A172 (cell line): ENCODE results near the gene GMPR2. TPM values are rescaled to one million over a fixed set of nuclear protein-coding genes. Genes with fewer than 3 reads are reported as not detected.

Source experiments
- DNase-seq: peaks from one replicate; pipeline ENCODE4 v3.0.0-alpha.2; 2015; ENCODE audit warnings: low spot score
- total RNA-seq: library from RNA; depleted of rRNA; stranded (reverse); fragments of >200 nt; shearing (Covaris generic); gene quantifications from 2 replicates; pipeline ENCODE4 v1.2.3, GENCODE V29; 2014; rRNA removed

Gene GMPR2
- total RNA-seq, 1 experiment from 2014 or later, result 52.7 TPM

DNA sequence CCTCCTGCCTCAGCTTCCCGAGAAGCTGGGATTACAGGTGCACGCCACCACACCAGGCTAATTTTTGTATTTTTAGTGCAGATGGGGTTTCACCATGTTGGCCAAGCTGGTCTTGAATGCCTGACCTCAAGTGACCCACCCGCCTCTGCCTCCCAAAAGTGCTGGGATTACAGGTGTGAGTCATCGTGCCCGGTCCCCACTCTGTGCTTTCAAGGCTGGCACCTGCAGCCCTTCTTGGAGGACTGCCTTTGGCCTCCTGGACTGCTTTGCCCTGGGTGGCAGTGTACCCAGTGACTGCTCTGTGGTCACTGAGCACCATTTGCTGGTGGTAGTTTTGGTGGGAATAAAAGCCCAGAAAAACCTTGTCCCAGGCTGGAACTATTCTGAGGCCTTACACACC is 54.3 kb downstream of the GMPR2 start:
- DNase-seq, result no peak

Other genes starting within 250 kb of the GMPR2 start
- 6.9 TPM in 2 replicates for gene DHRS4L2, start 244.0 kb upstream of the GMPR2 start, total RNA-seq
- 0.02 and 0.05 TPM in 2 replicates for gene CARMIL3, start 180.9 kb upstream of the GMPR2 start, total RNA-seq
- not detected in 2 replicates for gene CPNE6, start 161.4 kb upstream of the GMPR2 start, total RNA-seq
- gene PCK2, start 138.6 kb upstream of the GMPR2 start, total RNA-seq, result 2.0 and 4.4 TPM in 2 replicates
- gene DCAF11, start 118.2 kb upstream of the GMPR2 start, total RNA-seq, result 32.4 and 63.4 TPM in 2 replicates
- gene NRL, start 118.0 kb upstream of the GMPR2 start, total RNA-seq, result 0.72 TPM in 1 of 2 replicates, not detected in the other
- not detected in 2 replicates for gene FITM1, start 102.3 kb upstream of the GMPR2 start, total RNA-seq
- gene PSME1, start 96.7 kb upstream of the GMPR2 start, total RNA-seq, result 163 TPM in 2 replicates
- gene EMC9, start 91.3 kb upstream of the GMPR2 start, total RNA-seq, result 11.3 and 15.2 TPM in 2 replicates
- 102 and 126 TPM in 2 replicates for gene PSME2, start 86.3 kb upstream of the GMPR2 start, total RNA-seq
- 30.6 and 32.1 TPM in 2 replicates for gene RNF31, start 85.4 kb upstream of the GMPR2 start, total RNA-seq
- 20.8 and 24.9 TPM in 2 replicates for gene IRF9, start 71.7 kb upstream of the GMPR2 start, total RNA-seq
- 0.91 TPM in 1 of 2 replicates, not detected in the other for gene REC8, start 60.8 kb upstream of the GMPR2 start, total RNA-seq
- gene IPO4, start 44.1 kb upstream of the GMPR2 start, total RNA-seq, result 49.5 and 53.2 TPM in 2 replicates
- 45.3 and 50.8 TPM in 2 replicates for gene TM9SF1, start 37.5 kb upstream of the GMPR2 start, total RNA-seq
- not detected in 2 replicates for gene TSSK4, start 27.2 kb upstream of the GMPR2 start, total RNA-seq
- 19.8 and 38.1 TPM in 2 replicates for gene CHMP4A, start 19.4 kb upstream of the GMPR2 start, total RNA-seq
- gene MDP1, start 16.9 kb upstream of the GMPR2 start, total RNA-seq, result 6.4 and 20.2 TPM in 2 replicates
- 201 and 286 TPM in 2 replicates for gene NEDD8, start 562 bp upstream of the GMPR2 start, total RNA-seq
- 36.1 and 44.5 TPM in 2 replicates for gene TINF2, start 9.7 kb downstream of the GMPR2 start, total RNA-seq
- gene TGM1, start 30.2 kb downstream of the GMPR2 start, total RNA-seq, result 0.64 and 3.3 TPM in 2 replicates
- 14.7 and 15.2 TPM in 2 replicates for gene RABGGTA, start 38.7 kb downstream of the GMPR2 start, total RNA-seq
- gene DHRS1, start 66.9 kb downstream of the GMPR2 start, total RNA-seq, result 15.1 and 27.8 TPM in 2 replicates
- gene NOP9, start 66.9 kb downstream of the GMPR2 start, total RNA-seq, result 7.8 and 9.6 TPM in 2 replicates
- gene CIDEB, start 75.0 kb downstream of the GMPR2 start, total RNA-seq, result not detected in 2 replicates
- 4.7 and 5.9 TPM in 2 replicates for gene LTB4R2, start 77.2 kb downstream of the GMPR2 start, total RNA-seq
- gene LTB4R, start 78.6 kb downstream of the GMPR2 start, total RNA-seq, result 2.3 and 2.9 TPM in 2 replicates
- 0.05 TPM in 1 of 2 replicates, not detected in the other for gene ADCY4, start 102.1 kb downstream of the GMPR2 start, total RNA-seq
- gene RIPK3, start 107.1 kb downstream of the GMPR2 start, total RNA-seq, result not detected in 2 replicates
- gene NFATC4, start 135.3 kb downstream of the GMPR2 start, total RNA-seq, result not detected in 2 replicates
- gene NYNRIN, start 166.1 kb downstream of the GMPR2 start, total RNA-seq, result 0.12 and 0.69 TPM in 2 replicates
- 0.17 TPM in 1 of 2 replicates, not detected in the other for gene CBLN3, start 196.7 kb downstream of the GMPR2 start, total RNA-seq
- 15.4 and 19.5 TPM in 2 replicates for gene KHNYN, start 197.0 kb downstream of the GMPR2 start, total RNA-seq
- 3.3 and 4.0 TPM in 2 replicates for gene SDR39U1, start 209.8 kb downstream of the GMPR2 start, total RNA-seq